Measurements from ENCODE around the gene UBE2A. TPM values are rescaled to one million over a fixed set of nuclear protein-coding genes. Genes with fewer than 3 reads are reported as not detected.

Gene UBE2A
- total RNA-seq, 1 experiment from 2014 or later = 90.5 TPM

Other genes starting within 250 kb of the UBE2A start
- gene SLC25A43, start 175.2 kb upstream of the UBE2A start, total RNA-seq (2014; rRNA removed; shearing (Covaris generic)) = not detected in 2 replicates
- 712 and 739 TPM in 2 replicates for gene SLC25A5, start 106.1 kb upstream of the UBE2A start, total RNA-seq (2014; rRNA removed; shearing (Covaris generic))
- gene STEEP1, start 9.2 kb upstream of the UBE2A start, total RNA-seq (2014; rRNA removed; shearing (Covaris generic)) = 88.9 and 91.5 TPM in 2 replicates
- gene NKRF, start 31.9 kb downstream of the UBE2A start, total RNA-seq (2014; rRNA removed; shearing (Covaris generic)) = 27.7 and 27.8 TPM in 2 replicates
- gene SEPTIN6, start 118.6 kb downstream of the UBE2A start, total RNA-seq (2014; rRNA removed; shearing (Covaris generic)) = 70.9 and 73.8 TPM in 2 replicates
- not detected in 2 replicates for gene SOWAHD, start 184.0 kb downstream of the UBE2A start, total RNA-seq (2014; rRNA removed; shearing (Covaris generic))
- gene RPL39, start 217.1 kb downstream of the UBE2A start, total RNA-seq (2014; rRNA removed; shearing (Covaris generic)) = 7,998 and 9,259 TPM in 2 replicates

Measured in SJCRH30 (cell line).